Measurements from ENCODE around the gene EDDM3A.

EDDM3A gene

DNA sequence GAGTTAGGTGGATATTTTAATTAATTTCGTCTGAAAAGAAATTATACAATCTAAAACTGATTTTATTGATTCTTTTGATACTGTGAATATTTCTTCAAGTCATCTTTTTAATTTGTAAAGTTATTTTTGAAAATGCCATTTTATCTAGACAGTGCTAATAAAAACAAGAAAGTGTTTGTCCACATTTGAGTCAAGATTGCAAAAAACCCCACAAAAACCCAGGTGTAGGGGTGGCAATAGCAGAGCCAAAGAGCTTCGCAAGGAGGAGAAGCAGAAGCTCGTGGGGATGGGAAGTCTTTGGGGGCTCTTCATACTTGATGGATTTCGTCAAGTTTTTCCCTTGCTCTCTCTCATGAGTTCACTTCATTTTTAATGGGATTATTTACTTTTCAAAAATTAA is 41.3 kb downstream of the EDDM3A start:
- peaks cover 7% of the 10 kb centered on the region for H3K4me1 Mint-ChIP-seq (ENCODE audit: low read depth)
- DNase-seq = no peak
- H3K9me3 Mint-ChIP-seq = no peaks in the 10 kb centered on the region
- no peak overlapping the region for H3K4me3 Mint-ChIP-seq
- H3K27ac Mint-ChIP-seq = no peak overlapping the region
- H3K27me3 Mint-ChIP-seq = no peaks in the 10 kb centered on the region
- H3K36me3 Mint-ChIP-seq (ENCODE audit: low read depth) = no peaks in the 10 kb centered on the region

DNA sequence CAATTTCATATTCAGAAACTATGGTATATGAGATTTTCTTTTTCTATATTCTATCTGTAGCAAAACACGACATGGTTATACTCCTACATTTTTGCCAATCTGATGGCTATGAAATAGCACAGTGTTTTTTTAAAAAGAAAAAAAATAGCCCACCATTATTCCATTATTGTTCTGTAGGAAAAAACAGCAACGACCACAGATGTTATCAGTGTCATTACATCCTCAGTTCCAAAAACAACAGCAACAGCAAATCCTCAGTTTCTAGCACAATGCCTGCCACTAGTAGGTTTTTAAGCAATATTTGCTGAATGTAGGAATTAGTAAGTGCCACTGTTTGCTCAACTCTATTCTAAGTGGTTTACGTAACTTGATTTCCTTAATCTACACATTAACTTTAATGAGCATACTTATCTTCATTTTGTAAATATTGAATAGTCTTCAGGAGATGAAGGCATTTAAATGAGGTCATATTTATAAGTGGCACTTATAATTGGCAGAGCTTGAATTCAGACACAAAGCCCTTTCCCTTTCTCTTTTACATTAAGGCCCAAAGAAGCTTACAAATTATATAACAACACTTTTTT is 43.6 kb downstream of the EDDM3A start:
- no peak for DNase-seq
- Mint-ChIP-seq H3K36me3 (ENCODE audit: low read depth) (no peaks in the 10 kb centered on the region), H3K4me1 (ENCODE audit: low read depth) (no peaks in the 10 kb centered on the region), H3K27ac (no peak overlapping the region), H3K9me3 (no peaks in the 10 kb centered on the region), H3K4me3 (no peak overlapping the region), H3K27me3 (no peaks in the 10 kb centered on the region)

DNA sequence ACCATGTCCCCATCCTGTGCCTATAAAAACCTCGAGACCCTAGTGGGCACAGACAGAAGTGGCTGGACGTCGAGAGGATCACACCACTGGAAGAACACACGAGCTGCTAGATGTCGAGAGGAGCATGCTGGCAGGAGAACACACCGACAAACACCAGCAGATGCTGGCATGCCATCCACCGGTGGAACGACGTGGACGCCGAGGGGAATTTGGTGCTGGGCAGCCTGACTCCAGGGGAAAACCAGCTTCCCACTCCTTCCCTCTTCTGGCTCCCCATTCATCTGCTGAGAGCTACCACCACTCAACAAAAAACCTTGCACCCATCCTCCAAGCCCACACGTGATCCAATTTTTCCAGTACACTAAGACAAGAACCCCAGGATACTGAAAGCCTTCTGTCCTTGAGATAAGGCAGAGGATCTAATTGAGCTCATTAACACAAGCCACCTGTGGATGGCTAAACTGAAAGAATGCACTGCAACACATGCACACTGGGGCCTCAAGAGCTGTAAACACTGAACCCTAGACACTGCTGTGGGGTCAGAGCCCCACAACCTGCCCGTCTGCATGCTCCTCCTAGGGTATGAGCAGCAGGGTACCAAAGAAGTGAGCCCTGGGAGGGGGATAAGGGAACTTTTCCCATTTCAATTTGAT is 44.9 kb downstream of the EDDM3A start:
- Mint-ChIP-seq H3K9me3 (no peaks in the 10 kb centered on the region), H3K4me3 (no peak overlapping the region), H3K27ac (no peak overlapping the region), H3K27me3 (no peaks in the 10 kb centered on the region), H3K4me1 (ENCODE audit: low read depth) (no peaks in the 10 kb centered on the region), H3K36me3 (ENCODE audit: low read depth) (no peaks in the 10 kb centered on the region)
- no peak for DNase-seq

DNA sequence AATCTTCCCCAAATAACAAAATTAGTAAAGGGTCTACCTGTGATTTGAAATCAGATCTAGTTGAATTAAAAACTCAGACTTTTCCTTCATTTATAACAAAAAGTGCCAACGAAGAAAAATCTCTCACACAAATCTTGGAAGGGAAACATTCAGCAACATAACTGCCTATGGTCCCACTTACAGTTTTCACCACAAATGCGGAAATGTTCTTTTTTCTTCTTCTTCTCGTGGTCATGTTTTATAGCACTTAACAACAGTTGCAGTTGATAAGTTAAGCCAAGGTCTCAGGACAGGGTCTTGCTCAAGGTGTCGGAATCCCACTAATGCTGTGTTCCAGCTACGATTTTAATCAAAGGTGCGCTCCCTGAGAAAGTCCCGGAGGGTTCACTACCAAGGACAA is 45.5 kb downstream of the EDDM3A start:
- no peak overlapping the region for H3K27ac Mint-ChIP-seq
- no peaks in the 10 kb centered on the region for H3K36me3 Mint-ChIP-seq (ENCODE audit: low read depth)
- no peak for DNase-seq
- no peak overlapping the region for H3K4me3 Mint-ChIP-seq
- no peaks in the 10 kb centered on the region for H3K4me1 Mint-ChIP-seq (ENCODE audit: low read depth)
- no peaks in the 10 kb centered on the region for H3K27me3 Mint-ChIP-seq
- no peaks in the 10 kb centered on the region for H3K9me3 Mint-ChIP-seq

DNA sequence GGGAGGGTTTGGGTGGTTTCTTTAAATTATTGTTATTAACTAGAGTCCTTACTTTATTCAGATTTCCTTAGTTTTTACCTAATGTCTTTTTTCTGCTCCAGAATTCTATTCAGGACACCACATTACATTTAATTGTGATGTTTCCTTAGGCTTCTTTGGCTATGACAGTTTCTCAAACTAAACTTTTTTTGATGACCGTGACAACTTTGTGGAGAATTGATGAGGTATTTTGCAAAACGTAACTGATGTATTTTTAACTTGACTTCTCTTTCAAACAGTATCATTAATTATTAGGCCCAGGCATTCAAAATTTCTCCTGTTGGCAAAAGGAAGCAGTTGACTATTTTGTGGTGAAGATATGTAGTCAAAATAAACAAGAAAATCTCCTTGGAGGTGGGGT is 45.9 kb downstream of the EDDM3A start:
- Mint-ChIP-seq H3K27ac (no peak overlapping the region), H3K4me3 (no peak overlapping the region), H3K36me3 (ENCODE audit: low read depth) (no peaks in the 10 kb centered on the region), H3K9me3 (no peaks in the 10 kb centered on the region), H3K27me3 (no peaks in the 10 kb centered on the region), H3K4me1 (ENCODE audit: low read depth) (no peaks in the 10 kb centered on the region)
- no peak for DNase-seq

DNA sequence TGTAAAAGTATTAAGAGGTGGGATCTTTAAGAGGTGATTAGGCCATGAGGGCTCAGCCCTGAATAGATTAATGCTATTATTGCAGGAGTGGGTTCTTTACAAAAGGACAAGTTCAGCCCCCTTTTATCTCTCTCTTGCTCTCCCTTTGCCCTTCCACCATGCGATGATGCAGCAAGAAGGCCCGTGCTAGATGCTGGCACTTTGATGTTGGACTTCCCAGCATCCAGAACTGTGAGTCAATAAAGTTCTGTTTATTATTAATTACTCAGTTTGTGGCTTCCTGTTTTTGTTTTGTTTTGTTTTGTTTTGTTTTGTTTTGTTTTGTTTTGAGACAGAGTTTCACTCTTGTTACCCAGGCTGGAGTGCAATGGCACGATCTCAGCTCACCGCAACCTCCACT is 46.9 kb downstream of the EDDM3A start:
- Mint-ChIP-seq H3K4me1 (ENCODE audit: low read depth) (no peaks in the 10 kb centered on the region), H3K4me3 (no peak overlapping the region), H3K9me3 (no peaks in the 10 kb centered on the region), H3K27ac (no peak overlapping the region), H3K36me3 (ENCODE audit: low read depth) (no peaks in the 10 kb centered on the region), H3K27me3 (no peaks in the 10 kb centered on the region)
- no peak for DNase-seq

DNA sequence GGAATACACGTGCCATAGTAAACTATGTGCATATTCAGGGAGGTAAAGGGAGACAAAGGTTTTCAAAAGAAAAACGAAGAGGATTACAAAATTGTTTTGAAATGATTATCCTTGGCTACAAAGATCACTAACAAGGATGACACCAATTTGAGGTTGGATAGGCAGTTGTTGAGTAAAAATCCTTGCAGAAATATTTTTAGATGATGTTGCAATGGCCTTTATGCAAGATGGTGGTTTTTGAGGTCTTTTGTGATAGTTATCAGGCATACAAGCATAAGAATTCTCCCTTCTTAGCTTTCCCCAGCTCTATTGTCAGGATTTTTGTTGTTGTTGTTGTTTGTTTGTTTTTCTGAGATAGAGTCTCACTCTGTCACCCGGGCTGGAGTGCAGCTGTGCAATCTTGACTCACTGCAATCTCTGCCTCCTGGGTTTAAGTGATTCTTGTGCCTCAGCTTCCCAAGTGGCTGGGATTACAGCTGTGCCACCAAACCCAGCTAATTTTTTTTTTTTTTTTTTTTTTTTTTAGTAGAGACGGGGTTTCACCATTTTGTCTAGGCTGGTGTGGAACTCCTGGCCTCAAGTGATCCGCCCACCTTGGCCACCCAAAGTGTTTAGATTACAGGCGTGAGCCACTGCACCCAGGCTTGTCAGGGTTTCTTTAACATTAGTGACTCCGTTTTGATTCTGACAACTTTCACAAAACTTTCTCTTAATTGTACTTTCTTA is 49.1 kb downstream of the EDDM3A start:
- H3K36me3 Mint-ChIP-seq (ENCODE audit: low read depth) = no peaks in the 10 kb centered on the region
- no peak overlapping the region for H3K4me3 Mint-ChIP-seq
- H3K9me3 Mint-ChIP-seq = no peaks in the 10 kb centered on the region
- H3K27ac Mint-ChIP-seq = no peak overlapping the region
- no peak for DNase-seq
- H3K27me3 Mint-ChIP-seq = no peaks in the 10 kb centered on the region
- H3K4me1 Mint-ChIP-seq (ENCODE audit: low read depth) = peaks cover 5% of the 10 kb centered on the region

DNA sequence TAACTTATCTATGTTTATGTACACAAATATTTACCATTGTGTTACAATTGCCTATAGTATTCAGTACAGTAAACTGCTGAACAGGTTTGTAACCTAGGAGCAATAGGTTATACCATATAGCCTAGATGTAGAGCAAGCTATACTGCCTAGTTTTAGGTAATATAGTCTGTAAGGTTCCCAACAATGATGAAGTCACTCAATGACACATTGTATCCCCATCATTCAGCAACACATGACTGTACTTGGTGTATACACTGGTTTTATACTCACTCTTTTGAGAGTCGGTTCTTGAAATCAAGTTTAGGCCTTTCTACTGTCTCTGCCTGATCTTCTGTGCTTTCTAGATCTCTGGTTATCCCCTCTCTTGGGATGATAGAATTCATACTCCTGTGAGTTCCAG is 51.5 kb downstream of the EDDM3A start:
- H3K36me3 Mint-ChIP-seq (ENCODE audit: low read depth) = no peaks in the 10 kb centered on the region
- no peaks in the 10 kb centered on the region for H3K9me3 Mint-ChIP-seq
- H3K4me3 Mint-ChIP-seq = no peak overlapping the region
- H3K4me1 Mint-ChIP-seq (ENCODE audit: low read depth) = peaks cover 5% of the 10 kb centered on the region
- no peak for DNase-seq
- H3K27ac Mint-ChIP-seq = no peak overlapping the region
- no peaks in the 10 kb centered on the region for H3K27me3 Mint-ChIP-seq
